Measurements from ENCODE around the gene TMEM117.

Gene TMEM117

DNA sequence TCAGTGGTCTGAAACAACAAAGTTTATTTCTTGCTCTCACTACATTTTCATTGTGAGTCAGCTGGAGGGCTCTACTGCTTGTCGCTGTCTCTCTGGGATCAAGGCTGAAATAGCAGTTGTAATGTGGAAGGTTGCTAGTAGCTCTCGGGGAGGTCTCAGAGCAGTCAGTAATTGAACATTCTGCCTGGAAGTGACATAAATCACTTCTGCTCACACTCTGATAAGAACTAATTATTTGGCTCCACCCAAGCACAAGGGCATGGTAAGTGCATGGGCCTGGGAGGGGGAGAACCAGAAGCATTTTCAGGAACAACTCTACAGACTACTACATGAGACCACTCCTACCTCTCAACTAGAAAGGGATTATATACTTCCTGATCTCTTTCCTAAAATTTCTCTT is 128.2 kb downstream of the TMEM117 start:
- DNase-seq (ENCODE audit: low read depth): no peak

GRCh38 chr12:43964961-43965360 is 129.1 kb downstream of the TMEM117 start:
- DNase-seq (ENCODE audit: low read depth): no peak

DNA sequence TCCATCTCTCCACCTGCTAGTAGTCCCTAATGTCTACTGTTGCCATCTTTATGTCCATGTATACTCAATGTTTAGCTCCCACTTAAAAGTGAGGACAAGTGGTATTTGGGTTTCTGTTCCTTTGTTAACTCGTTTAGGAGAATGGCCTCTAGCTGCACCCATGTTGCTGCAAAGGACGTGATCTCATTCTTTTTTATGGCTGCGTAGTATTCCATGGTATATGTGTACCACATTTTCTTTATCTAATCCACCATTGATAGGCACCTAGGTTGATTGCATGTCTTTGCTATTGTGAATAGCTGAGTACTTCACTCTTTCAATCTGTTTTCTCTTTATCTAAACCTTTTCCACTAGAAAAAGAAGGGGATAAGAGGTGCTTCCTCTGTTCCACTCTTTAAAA is 130.0 kb downstream of the TMEM117 start:
- DNase-seq (ENCODE audit: low read depth): no peak

- no peak for DNase-seq (ENCODE audit: low read depth)
These were observed 132.9 kb downstream of the TMEM117 start for GRCh38 chr12:43968736-43969135.

GRCh38 chr12:43969882-43970281 is 134.0 kb downstream of the TMEM117 start:
- DNase-seq (ENCODE audit: low read depth): no peak

GRCh38 chr12:43973385-43973784 is 137.5 kb downstream of the TMEM117 start:
- DNase-seq (ENCODE audit: low read depth): no peak

DNA sequence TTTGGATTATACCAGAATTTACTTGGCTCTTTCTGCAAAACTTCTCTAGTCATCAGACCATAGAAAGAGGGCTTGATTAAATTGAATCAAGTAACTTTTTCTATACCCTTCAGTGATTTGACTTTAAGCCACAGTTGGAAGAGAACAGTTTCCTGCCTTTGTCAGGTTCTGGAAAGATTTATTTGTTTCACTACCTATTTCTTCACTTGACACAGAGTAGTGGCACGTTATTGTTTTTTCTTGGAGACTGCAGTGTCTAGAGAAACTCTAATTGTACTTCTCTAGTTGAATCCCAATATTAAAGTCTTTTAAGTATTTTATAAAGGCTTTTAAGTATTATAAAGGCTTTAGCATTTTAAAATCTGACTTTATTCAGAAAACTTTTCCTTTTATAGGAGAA is 138.1 kb downstream of the TMEM117 start:
- no peak for DNase-seq (ENCODE audit: low read depth)

GRCh38 chr12:43976027-43976426 is 140.1 kb downstream of the TMEM117 start:
- DNase-seq (ENCODE audit: low read depth): no peak

DNA sequence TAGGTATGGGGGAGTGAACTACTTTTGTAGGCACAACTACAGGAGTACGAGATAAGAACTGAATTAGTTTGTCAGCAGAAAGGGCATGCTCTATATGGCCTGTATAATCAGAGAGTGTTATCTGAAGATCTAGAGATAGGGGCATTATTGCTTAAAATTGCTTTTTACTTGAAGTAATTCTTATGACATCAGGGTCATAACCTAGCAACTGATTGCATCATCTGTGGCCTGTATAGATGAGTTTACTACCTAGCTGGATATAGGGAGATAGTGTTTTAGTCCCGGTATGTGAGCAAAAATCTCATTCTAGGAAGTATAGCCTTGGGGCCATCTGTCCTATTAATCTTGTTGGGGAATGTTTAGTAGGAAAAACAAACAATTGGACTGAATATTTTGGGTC is 142.7 kb downstream of the TMEM117 start:
- no peak for DNase-seq (ENCODE audit: low read depth)

- DNase-seq (ENCODE audit: low read depth): no peak
These were observed 143.6 kb downstream of the TMEM117 start for GRCh38 chr12:43979450-43979849.

GRCh38 chr12:43980627-43981191 is 144.8 kb downstream of the TMEM117 start:
- no peak for DNase-seq (ENCODE audit: low read depth)

DNA sequence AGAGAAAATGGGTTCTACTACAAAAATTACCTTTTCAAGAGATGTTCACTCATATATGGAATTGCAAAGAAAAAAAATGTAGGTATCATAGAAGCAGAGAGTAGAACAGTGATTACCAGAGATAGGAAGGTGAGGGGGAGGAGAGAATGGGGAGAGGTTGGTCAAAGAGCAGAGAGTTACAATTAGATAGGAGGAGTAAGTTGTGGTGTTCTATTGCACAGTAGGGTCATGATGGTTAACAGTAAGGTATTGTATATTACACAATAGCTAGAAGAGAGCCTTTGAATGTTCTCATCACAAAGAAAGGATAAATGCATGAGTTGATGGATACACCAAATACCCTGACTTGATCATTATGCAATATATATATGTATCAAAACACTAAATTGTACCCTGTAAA is 145.8 kb downstream of the TMEM117 start:
- no peak for DNase-seq (ENCODE audit: low read depth)

GRCh38 chr12:43982544-43982943 is 146.7 kb downstream of the TMEM117 start:
- no peak for DNase-seq (ENCODE audit: low read depth)

DNA sequence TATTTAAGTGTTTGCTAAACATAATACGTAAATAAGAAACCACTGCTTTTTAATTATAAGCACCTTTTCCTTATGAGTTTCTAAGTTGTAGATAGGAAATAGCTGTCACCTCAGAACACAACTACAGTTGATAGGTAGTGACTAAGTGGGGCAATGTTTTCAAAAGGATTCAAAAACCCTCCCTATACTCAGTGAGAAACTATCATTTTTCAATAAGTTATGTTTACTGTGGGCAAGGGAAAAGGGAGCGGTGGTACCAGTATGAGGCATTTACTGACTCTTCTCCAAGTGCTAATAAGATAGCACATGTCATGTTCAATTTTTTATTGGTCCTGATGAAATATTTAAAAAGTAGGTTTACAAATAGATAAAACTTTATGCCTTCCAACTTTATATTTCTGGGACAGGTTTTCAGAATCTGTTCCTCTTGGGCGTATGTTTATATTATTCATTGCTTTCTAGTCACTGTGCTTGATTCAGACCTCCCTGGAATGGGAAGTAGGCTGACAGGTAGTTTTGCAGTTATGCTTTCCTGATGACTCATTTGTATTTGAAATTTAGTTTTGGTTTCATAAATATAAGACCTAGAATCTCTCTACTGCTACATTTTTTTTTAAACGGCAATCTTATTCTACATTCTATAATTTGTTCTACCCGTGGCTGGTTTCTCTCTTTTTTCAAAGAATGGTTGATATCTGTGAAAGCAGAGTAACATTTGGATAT is 153.1 kb downstream of the TMEM117 start:
- no peak for DNase-seq (ENCODE audit: low read depth)

DNA sequence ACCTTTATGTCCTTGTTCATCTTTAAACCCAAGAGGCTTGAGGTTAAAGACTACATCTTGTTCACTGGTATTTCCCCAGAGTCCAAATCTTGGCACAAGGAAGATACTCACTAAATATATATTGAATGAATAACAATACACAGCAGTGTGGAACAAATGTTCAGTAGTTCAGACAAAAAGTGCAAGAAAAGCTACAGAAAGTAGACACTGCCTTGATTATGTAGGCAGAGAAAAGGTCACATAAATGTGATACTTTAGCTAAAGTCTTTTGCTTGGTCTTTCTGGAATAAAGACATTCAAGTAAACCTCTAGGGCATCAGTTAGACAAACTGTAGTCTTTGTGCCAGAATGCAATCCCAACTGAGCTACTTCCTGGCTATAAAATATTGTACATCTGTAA is 157.0 kb downstream of the TMEM117 start:
- no peak for DNase-seq (ENCODE audit: low read depth)

- DNase-seq (ENCODE audit: low read depth): no peak
These were observed 164.6 kb downstream of the TMEM117 start for GRCh38 chr12:44000309-44000952.

DNA sequence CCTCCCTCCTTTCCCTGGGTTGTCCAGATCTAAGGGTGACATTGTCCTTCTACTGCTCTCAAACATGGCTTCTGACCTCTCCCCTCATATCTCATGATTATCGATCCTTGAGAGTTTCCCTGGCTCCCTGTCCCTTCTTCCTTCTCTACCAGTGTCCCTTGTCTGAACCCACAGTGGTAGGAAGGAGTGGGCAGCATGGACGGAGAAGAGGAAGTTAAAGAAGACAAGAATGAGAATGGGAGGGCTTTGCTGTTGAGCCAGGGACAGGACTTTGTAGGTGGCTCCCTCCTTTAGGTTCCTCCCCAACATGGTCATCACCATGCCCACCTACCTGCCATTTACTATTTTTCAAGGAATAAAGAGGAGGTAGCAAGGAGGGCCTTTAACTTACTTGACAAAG is 166.7 kb downstream of the TMEM117 start:
- no peak for DNase-seq (ENCODE audit: low read depth)

GRCh38 chr12:44003721-44004120 is 167.8 kb downstream of the TMEM117 start:
- DNase-seq (ENCODE audit: low read depth): no peak

DNA sequence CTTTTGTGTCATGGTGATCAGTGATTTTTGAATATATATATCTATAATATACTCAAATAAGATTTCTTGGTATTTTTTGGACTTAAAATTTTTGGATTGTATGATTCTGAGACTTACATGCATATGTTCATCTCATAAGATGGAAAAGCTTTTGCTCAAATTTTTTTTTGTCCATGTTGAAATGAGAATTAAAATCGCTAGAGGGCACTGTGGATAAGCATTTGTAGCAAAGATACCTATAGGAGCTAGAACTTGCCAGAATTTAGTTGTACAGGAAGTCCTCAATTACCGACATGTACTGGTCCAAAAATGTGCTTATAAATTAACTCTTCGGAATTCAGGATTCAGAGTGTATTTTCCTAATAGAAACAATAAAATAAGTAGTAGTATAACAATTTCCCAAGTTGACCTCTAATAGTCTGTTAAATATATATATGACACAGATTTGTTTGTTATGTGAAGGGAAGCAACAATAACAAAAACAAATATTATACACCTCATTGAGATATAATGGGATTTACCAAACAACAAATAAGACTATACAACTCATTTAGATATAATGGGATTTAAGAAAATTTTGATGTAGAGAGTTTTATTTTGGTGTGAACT is 179.6 kb downstream of the TMEM117 start:
- no peak for DNase-seq (ENCODE audit: low read depth)

DNA sequence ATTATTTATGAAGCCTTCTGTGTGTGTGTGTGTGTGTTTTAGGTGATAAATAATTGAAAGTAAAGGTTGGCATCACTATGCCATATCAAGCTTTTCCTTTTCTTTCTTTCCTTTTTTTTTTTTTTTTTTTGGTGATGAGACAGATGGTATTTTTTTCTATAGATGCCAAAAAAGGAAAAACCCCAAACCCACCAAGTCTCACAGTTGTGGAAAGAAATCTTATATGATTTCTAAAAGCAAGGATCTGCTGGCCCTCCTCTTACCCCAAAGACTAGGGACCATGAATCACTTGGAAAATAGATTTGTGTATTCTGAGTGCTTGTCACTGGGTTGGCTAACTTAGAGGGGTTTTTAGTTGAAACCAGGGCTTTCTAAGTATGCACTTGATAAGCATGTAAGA is 181.3 kb downstream of the TMEM117 start:
- no peak for DNase-seq (ENCODE audit: low read depth)

- no peak for DNase-seq (ENCODE audit: low read depth)
These were observed 183.2 kb downstream of the TMEM117 start for GRCh38 chr12:44019118-44019517.

- no peak for DNase-seq (ENCODE audit: low read depth)
These were observed 184.7 kb downstream of the TMEM117 start for GRCh38 chr12:44020555-44020954.

- DNase-seq (ENCODE audit: low read depth): no peak
These were observed 185.6 kb downstream of the TMEM117 start for GRCh38 chr12:44021471-44021971.

Measured in stimulated activated CD8-positive, alpha-beta memory T cell treated with anti-CD3 and anti-CD28 coated beads, Interleukin-15, amount 100 ng/mL, for 24 hours (primary cell).